Embryonic facial prominence (tissue), 1 donor: ENCODE measurements around the gene FMC1.
"Not testable (repeated sequence)": the region's sequence is repeated elsewhere in the genome, so short reads cannot be mapped to it uniquely, and the experiment has no call there.

ENCODE experiments used
- DNase-seq: peaks from one replicate; pipeline ENCODE4 v3.0.0-alpha.2; 2016; ENCODE audit errors: extremely low spot score

FMC1 gene

GRCh38 chr7:139340037-139340807, 915 bp upstream of the FMC1 start:
- DNase-seq, result peak; percentile 100

DNA sequence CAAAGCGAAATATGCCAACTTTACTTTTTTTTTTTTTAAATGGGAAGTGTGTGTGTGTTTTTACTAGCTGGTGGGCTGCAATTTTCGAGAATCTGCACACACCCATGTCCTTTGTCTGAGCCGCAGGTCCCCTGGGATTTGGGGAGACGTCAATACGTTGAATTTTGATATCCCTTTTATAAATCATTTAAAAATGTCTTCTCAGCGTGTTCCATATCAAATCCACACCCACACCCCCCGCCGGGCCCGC, 404 bp upstream of the FMC1 start:
- no peak for DNase-seq

GRCh38 chr7:139341776-139342226, 664 bp downstream of the FMC1 start:
- peak; percentile 86 for DNase-seq

GRCh38 chr7:139345042-139345441, 3.9 kb downstream of the FMC1 start:
- DNase-seq, result no peak

- no peak for DNase-seq
Observed at GRCh38 chr7:139351027-139351426, 9.9 kb downstream of the FMC1 start.

GRCh38 chr7:139354729-139355128, 13.6 kb downstream of the FMC1 start:
- DNase-seq, result no peak

DNA sequence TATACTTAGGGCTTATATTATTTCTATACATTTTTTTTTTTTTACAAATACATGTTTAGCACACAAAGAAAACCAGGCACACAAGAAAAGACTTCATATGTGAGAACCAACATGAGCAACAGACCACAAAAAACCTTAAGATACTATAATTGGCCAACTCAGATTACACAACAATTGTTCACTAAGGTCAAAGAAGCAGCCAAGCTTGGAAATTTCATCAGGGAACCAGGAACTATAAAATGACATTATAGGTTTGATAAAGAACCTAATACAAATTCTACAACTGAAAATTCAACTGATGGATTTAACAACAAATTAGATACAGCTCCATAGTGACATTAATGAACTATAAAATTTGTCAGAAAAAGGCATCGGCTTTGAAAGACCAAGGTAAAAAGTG, 14.2 kb downstream of the FMC1 start:
- DNase-seq, result no peak

- DNase-seq, result not testable (repeated sequence)
Observed at GRCh38 chr7:139357729-139358506, 16.8 kb downstream of the FMC1 start.

- DNase-seq, result no peak
Observed at GRCh38 chr7:139358541-139359365, 17.6 kb downstream of the FMC1 start.

DNA sequence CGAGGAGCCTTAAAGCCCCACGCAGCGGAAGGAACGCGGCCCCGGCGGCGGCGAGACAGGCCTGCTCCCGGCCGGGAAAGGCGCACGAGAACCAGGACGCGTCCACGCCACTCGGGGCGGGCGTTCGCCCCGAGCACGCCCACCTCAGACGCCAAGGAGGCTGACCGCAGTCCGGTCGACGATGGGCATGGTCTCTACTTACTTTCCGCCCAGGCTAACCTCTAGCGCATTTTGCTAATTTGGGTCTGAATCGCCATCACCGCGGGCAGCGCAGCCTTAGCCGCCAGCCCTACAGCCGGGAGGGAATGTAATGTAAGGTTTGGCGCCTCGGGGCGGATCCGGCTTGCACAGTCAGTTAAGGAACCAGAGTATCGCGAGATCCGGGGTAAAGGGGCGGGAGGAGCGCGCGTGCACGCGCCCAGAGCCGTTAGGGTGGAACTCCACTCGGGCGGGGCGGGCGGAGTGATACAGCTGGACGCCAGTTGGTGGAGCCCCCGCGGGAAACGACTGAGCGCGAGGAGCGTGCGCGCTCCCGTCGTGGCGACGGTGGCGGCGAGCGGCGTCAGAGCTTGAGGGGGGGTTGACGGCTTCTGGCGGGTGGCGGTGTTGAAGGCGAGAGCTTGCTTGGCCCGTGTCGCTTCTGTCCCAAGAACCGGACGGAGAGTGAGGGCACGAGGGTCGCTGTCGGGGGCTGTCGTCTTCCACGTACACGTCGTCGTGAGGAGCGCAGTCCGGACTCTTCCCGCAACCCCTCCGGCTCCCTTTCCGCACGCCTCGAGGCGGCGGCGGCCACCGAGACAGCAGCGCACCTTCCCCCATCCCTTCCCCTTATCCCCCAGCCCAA, 18.5 kb downstream of the FMC1 start, which contains the start of gene LUC7L2:
Gene LUC7L2, plus strand, starts transcription at position 529 of the 844 bp plus-strand sequence. CDS start 368 bp downstream, outside the sequence.
- DNase-seq, result peak; percentile 99

DNA sequence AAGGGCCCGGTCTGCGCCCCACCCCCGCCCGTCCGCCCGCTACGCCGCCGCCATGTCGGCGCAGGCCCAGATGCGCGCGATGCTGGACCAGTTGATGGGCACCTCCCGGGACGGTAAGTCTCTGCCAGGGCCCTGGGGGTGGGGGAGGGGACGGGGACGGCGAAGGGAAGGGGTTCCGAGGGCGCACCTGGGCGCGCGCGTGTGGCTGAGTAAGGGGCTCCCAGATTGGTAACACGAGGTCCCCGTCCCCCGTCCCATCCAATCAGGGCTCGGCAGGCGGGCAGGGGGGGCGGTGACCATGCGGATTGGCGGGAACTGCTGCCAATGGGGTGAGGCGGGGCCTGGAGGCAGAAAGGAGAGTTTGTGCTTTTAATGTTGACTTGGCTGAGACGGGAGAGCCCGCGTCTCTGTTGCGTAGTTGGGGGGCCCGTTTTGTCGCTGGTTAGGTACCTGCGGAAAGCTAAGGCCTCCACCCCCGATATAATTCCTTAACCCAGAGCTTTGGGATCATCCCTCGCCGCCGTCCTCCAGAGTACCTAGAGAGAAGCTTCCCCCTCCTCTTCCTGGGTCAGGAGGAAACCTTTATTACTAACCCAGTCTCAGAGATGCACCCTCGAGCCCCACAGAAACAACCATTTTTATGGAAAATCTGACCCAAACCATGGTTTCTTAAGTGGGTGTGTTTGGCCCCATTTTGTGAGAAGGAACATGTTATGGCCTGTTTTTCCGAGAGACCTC, 19.2 kb downstream of the FMC1 start:
- peak; percentile 95 for DNase-seq

DNA sequence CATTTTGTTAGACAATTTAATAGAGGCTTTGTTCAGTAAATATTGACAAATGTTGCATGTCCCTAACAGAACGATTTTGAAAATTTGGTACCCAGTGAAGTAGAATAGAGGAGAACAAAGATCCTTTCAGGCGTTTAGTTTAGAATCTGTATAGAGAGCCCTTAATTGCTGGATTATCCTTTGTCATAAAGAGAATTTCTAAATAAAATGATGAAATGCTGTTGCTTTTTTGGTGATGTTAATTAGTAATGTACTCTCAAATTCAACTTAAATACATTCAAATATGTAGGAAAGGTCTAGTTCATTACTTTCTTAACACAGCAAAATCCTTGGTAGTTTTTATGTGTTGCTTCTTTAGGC, 19.8 kb downstream of the FMC1 start:
- no peak for DNase-seq

DNA sequence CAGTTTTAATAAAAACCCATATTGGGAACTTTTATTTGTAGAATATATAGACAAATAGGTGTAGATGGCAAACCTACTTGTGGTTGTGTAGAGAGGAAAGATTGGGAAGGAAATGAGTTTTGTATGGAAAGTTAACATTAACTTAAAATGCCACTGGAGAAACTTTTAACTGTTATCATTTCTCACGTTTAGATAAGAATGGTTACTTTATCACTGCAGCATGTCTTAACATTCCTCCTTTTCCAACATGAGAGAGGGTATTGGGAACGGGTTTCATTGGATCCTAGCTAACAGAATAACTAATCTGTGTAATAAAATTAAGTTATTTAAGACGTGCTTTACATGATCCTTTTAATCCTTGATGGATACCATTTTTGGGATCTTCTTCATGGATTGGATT, 20.4 kb downstream of the FMC1 start:
- DNase-seq, result no peak

- no peak for DNase-seq
Observed at GRCh38 chr7:139362302-139362701, 21.2 kb downstream of the FMC1 start.

DNA sequence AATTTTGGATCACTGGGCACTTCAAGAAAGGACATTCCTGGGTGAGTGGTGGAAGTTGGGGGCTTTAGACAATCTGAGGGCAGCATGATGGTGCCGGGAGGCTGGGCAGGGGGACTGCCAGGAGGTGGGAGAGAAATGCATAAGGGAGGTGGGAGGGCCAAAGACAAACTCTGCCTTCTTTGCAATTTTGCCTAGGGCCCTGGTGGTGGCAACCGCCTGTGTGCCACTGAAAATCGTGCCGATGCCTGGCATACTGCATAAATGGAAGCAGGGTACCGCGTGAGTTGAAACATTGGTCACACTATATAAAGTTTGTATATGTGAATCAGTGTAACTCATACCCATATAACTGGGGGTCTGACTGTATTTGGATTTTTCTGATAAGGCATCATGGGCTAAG, 21.8 kb downstream of the FMC1 start:
- DNase-seq, result no peak

GRCh38 chr7:139365336-139365735, 24.2 kb downstream of the FMC1 start:
- no peak for DNase-seq

- no peak for DNase-seq
Observed at GRCh38 chr7:139366400-139366799, 25.3 kb downstream of the FMC1 start.

DNA sequence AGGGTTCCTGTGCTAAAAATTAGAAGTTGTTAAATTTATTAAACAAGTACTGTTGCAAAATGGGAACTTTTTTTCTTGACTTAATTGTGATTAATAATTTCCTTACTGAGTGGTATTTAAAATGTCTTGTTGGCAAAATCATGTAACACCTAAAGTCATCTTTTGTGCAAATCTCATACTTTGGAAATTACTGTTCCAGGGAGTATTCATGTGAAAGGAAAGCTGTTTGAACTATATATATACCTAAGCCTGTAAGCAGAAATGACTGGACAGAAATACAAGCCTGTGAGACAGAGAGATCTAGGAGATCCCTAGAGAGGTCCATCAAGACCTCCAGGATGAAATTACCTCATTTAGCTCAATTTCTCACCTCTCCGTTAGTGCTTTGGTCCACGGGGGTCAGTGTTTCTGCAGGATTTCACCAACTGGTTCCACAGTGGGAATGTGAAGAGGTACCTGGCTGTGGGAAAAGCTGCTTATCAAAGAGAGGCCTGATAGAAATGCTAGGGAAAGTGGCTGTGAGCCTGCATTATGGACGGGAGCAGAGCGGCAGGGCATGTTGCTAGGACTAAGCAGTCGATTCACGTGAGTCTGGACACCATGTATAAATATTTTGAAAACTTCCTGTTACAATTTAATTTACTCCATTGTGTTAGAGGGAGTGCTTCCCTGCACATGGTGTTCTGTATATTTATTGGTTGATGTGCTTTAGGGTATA, 26.5 kb downstream of the FMC1 start:
- no peak for DNase-seq

DNA sequence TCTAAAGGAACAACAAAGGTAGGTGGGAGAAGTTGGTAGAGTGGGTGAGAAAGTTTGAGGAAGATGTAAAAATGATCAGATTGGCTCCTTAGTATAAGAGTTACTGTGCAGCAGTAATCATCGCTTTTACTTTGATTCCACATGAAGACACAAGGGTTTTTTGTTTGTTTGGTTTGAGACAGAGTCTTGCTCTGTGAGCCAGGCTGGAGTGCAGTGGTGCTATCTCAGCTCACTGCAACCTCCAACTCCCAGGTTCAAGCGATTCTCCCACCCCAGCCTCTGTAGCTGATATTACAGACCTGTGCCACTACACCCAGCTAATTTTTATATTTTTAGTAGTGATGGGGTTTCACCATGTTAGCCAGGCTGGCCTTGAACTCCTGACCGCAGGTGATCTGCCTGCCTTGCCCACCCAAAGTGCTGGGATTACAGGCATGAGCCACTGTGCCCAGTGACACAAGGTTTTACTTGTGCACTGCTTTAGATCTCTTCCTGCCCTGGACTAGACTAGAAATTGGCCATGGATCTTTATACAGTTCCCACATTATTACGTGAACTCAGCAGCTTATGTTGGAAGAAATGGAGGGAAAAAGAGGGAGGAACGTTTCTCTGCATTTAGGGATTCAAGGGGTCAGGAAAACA, 29.3 kb downstream of the FMC1 start:
- no peak for DNase-seq

DNA sequence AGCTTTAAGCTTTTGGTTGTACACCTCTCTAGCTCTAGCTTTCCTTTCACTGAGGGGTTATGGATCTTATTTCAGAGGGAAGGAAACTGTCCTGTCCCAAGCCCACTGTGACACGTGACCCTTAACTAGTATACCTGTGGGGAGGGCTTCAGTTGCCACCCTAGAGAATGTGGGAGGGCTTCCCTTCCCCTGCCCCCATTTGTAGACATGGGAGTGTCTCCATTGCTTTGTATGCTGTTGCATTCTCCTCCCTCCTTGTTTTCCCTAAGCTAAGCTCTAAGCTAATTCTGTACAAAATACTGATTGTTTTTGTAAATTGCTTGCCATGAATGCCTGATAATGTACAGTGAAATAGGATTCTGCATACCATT, 29.8 kb downstream of the FMC1 start:
- DNase-seq, result no peak
